ENCODE results near the gene PORCN.

GRCh38 chrX:48514126-48514806 lies 5.5 kb downstream of the PORCN start:
- TF ChIP-seq CTCF (IDR thresholded peaks at IDR 0.05) (no peak), EP300 (IDR thresholded peaks at IDR 0.05) (no peak), POLR2A (IDR thresholded peaks at IDR 0.05) (no peak)

Measured in ovary (tissue), 3 donors.